Endothelial cell of umbilical vein (primary cell): ENCODE results near the gene IKZF1. TPM values are rescaled to one million over a fixed set of nuclear protein-coding genes. Genes with fewer than 3 reads are reported as not detected.

Source experiments
- BruUV-seq: library from RNA; stranded (reverse); fragments of 400-500 nt; replicated peaks from 2 replicates; lab custom pipeline; 2021; lab: Mats Ljungman, UMichigan
- CTCF ChIA-PET: fragments of 300-600, 350-600 bp; sonication (Branson Sonifier 250); formaldehyde crosslinking; loops from one replicate; lab custom pipeline; 2021; ENCODE audit warnings: antibody characterized with exemption, inconsistent platforms; lab: Charles Lee
- POLR2A ChIA-PET: fragments of 300-600, 350-600 bp; sonication (Branson Sonifier 250); formaldehyde crosslinking; loops from one replicate; lab custom pipeline; 2021; ENCODE audit warnings: antibody characterized with exemption, inconsistent platforms; lab: Charles Lee
- DNase-seq: peaks from one replicate; pipeline ENCODE4 v3.0.0-alpha.2; 2011; ENCODE audit warnings: low read depth, low spot score
- FAIRE-seq: peaks from 2 replicates; lab custom pipeline; 2011; peaks lifted over from hg19 to GRCh38; lab: Jason Lieb, UNC
- H2AFZ ChIP-seq: 2 replicates; pipeline ENCODE4 v1.6.0; 2012; ENCODE audit warnings: low read depth, low read length, control low read depth, inconsistent platforms
- H3K27ac ChIP-seq: 2 replicates; pipeline ENCODE4 v1.5.1; 2011; ENCODE audit warnings: low read depth, mild to moderate bottlenecking, control low read depth, low read length, moderate library complexity; ENCODE audit not compliant: insufficient read depth
- H3K27me3 ChIP-seq, 2 experiments: 2 replicates each; pipeline versions ENCODE4 v1.6.0 to v1.6.1; 2011; ENCODE audit warnings: low read length in 2 of 2, mixed read lengths in 1 of 2; ENCODE audit not compliant: control insufficient read depth in 2 of 2, insufficient read depth in 2 of 2
- H3K36me3 ChIP-seq, 2 experiments: 2 replicates in 1 of 2; 3 replicates in 1 of 2; pipeline ENCODE4 v1.5.1; 2011; ENCODE audit warnings: low read length in 2 of 2, mild to moderate bottlenecking in 1 of 2, moderate library complexity in 1 of 2; ENCODE audit not compliant: control insufficient read depth in 2 of 2, insufficient read depth in 2 of 2; ENCODE audit errors: extremely low read depth in 1 of 2
- H3K4me1 ChIP-seq: 3 replicates; pipeline ENCODE4 v1.5.1; 2011; ENCODE audit warnings: mild to moderate bottlenecking, low read length; ENCODE audit not compliant: control insufficient read depth, insufficient read depth; ENCODE audit errors: extremely low read depth
- H3K4me2 ChIP-seq: 2 replicates; pipeline ENCODE4 v1.6.1; 2011; ENCODE audit warnings: low read length, control low read depth, mixed read lengths; ENCODE audit not compliant: insufficient read depth
- H3K4me3 ChIP-seq, 3 experiments: fragments of 200-600 bp in 1 of 3; sonication (generic), shearing (Covaris generic) in 1 of 3; replicated peaks in 1 of 3; 2 replicates each; pipeline ENCODE4 v1.5.1; 2011 to 2016; ENCODE audit warnings: control low read depth in 3 of 3, low read length in 3 of 3, mild to moderate bottlenecking in 2 of 3, inconsistent platforms in 1 of 3, low read depth in 1 of 3, moderate library complexity in 1 of 3; ENCODE audit not compliant: insufficient read depth in 1 of 3
- H3K79me2 ChIP-seq: 2 replicates; pipeline ENCODE4 v1.6.0; 2012; ENCODE audit warnings: low read length, inconsistent platforms; ENCODE audit not compliant: control insufficient read depth, insufficient read depth
- H3K9ac ChIP-seq: replicated peaks from 2 replicates; pipeline ENCODE3; 2011; ENCODE audit warnings: low read length, control low read depth; ENCODE audit not compliant: insufficient read depth; ENCODE audit errors: extremely low read depth
- H3K9me1 ChIP-seq: replicated peaks from 3 replicates; pipeline ENCODE4 v1.6.0; 2011; ENCODE audit warnings: mild to moderate bottlenecking, low read length; ENCODE audit not compliant: control insufficient read depth, insufficient read depth; ENCODE audit errors: extremely low read depth
- H3K9me3 ChIP-seq: replicated peaks from 2 replicates; pipeline ENCODE4 v1.5.1; 2012; ENCODE audit warnings: low read length, inconsistent platforms; ENCODE audit not compliant: control insufficient read depth, insufficient read depth
- H4K20me1 ChIP-seq: replicated peaks from 2 replicates; pipeline ENCODE3; 2011; ENCODE audit warnings: mild to moderate bottlenecking, low read length; ENCODE audit not compliant: control insufficient read depth, insufficient read depth; ENCODE audit errors: extremely low read depth
- CTCF ChIP-seq, 2 donors: IDR thresholded peaks; 1 replicate in 1 of 2; 2 replicates in 1 of 2; pipeline ENCODE4 v1.5.1; 2011; ENCODE audit warnings: low read length in 2 of 2, mild to moderate bottlenecking in 2 of 2, moderate library complexity in 2 of 2, control low read depth in 1 of 2, inconsistent platforms in 1 of 2, low read depth in 1 of 2; ENCODE audit not compliant: insufficient read depth in 1 of 2; ENCODE audit errors: extremely low read depth in 1 of 2
- EZH2 ChIP-seq: IDR thresholded peaks from 2 replicates; pipeline ENCODE4 v1.6.1; 2012; ENCODE audit warnings: borderline replicate concordance, low read depth, mild to moderate bottlenecking, moderate library complexity, low read length, inconsistent platforms; ENCODE audit not compliant: severe bottlenecking
- FOS ChIP-seq: IDR thresholded peaks from 2 replicates; pipeline ENCODE4 v1.6.1; 2011; ENCODE audit warnings: mild to moderate bottlenecking, low read length, moderate library complexity, borderline replicate concordance; ENCODE audit not compliant: insufficient read depth
- GATA2 ChIP-seq: IDR thresholded peaks from 2 replicates; pipeline ENCODE4 v1.7.0; 2011; ENCODE audit warnings: low read depth, mild to moderate bottlenecking, moderate library complexity, mixed read lengths, low read length; ENCODE audit not compliant: insufficient read length, insufficient read depth
- JUN ChIP-seq: IDR thresholded peaks from 2 replicates; pipeline ENCODE4 v1.6.1; 2011; ENCODE audit warnings: borderline replicate concordance, low read depth; ENCODE audit not compliant: insufficient read length, insufficient read depth
- MAX ChIP-seq: IDR thresholded peaks from 2 replicates; pipeline ENCODE4 v1.6.1; 2011; ENCODE audit not compliant: insufficient read depth, insufficient read length
- MYC ChIP-seq: IDR thresholded peaks from one replicate; pipeline ENCODE4 v1.6.1; 2011; ENCODE audit warnings: mild to moderate bottlenecking, low read depth, low read length
- POLR2A ChIP-seq: IDR thresholded peaks from 2 replicates; pipeline ENCODE4 v1.6.1; 2012; ENCODE audit warnings: low read depth, mild to moderate bottlenecking, control low read depth, low read length
- POLR2AphosphoS5 ChIP-seq: IDR thresholded peaks from 2 replicates; pipeline ENCODE4 v1.6.1; 2012; ENCODE audit warnings: low read depth, mild to moderate bottlenecking, control low read depth, low read length, moderate library complexity; ENCODE audit not compliant: insufficient read depth
- dilution Hi-C: fragments of 300-500 bp; cut with MboI; formaldehyde crosslinking; loops from one replicate; pipeline ENCODE4 v1.15.0; 2019; ENCODE audit warnings: low sequenced_read_pairs; ENCODE audit not compliant: extremely low pct_ligation_motif_present
- intact Hi-C: fragments of 100-400 bp; cut with micrococcal nuclease; formaldehyde crosslinking; loops from one replicate; pipeline ENCODE4 v1.10.0; 2022
- polyA plus RNA-seq, 4 experiments: library from polyadenylated mRNA; depleted of rRNA in 3 of 4; stranded (reverse) in 3 of 4; unstranded in 1 of 4; fragments of >200 nt; gene quantifications; 2 replicates each; pipeline versions ENCODE4 v1.2.1 to v1.2.3, GENCODE V29; 2011 to 2012; ENCODE audit warnings: missing spikeins in 1 of 4
- total RNA-seq: library from RNA; stranded (reverse); gene quantifications from 2 replicates; pipeline ENCODE4 v1.2.3, GENCODE V29; 2021

Gene IKZF1
- total and polyA plus RNA-seq, 2 donors (not counting 3 experiments of a cell fraction or from before 2014, with no cell fraction given): 0.01 to 0.20 TPM

GRCh38 chr7:50449881-50450589 is 145.5 kb downstream of the IKZF1 start, which contains the start of gene FIGNL1:
TSS of gene FIGNL1 (minus strand) at chr7:50450350. CDS start at chr7:50447287, 3,063 bp downstream.
- Histone ChIP-seq H3K4me1 (peaks cover 38% of the 10 kb centered on the region), H3K9me3 (no peaks in the 10 kb centered on the region), H3K4me3 (peak within 1 kb of the TSS; percentile 44 to 98 (median 64)), H3K27me3 (peaks cover 0 to 5% of the 10 kb centered on the region in 2 experiments), H3K9me1 (no peaks in the 10 kb centered on the region), H3K9ac (peak within 1 kb of the TSS; percentile 76), H3K79me2 (peaks cover 21% of the 10 kb centered on the region), H3K36me3 (peaks cover 0 to 7% of the 10 kb centered on the region in 2 experiments), H3K4me2 (peak within 1 kb of the TSS; percentile 75), H3K27ac (peak within 1 kb of the TSS; percentile 66), H2AFZ (peak within 1 kb of the TSS; percentile 90), H4K20me1 (no peaks in the 10 kb centered on the region)
- CTCF ChIA-PET: interaction anchor here (0.6 to 1.6 kb wide), 4 partner anchors 9 to 711 kb away, joined by 3 to 6 read pairs (median 4); no protein-coding TSS in a partner anchor
- peak; percentile 69 for TF ChIP-seq POLR2AphosphoS5
- TF ChIP-seq MYC: no peak
- peak; percentile 4 for TF ChIP-seq MAX
- TF ChIP-seq POLR2A: peak; percentile 79
- POLR2A ChIA-PET: no interaction called here
- dilution Hi-C loops: no loop called here
- BruUV-seq: no TSS peak
- DNase-seq (peak; percentile 78), FAIRE-seq (peak; percentile 50)
- intact Hi-C loops: loop anchor here (1.0 to 5.0 kb wide), 3 partner anchors 47 to 617 kb away; no protein-coding TSS in a partner anchor

DNA sequence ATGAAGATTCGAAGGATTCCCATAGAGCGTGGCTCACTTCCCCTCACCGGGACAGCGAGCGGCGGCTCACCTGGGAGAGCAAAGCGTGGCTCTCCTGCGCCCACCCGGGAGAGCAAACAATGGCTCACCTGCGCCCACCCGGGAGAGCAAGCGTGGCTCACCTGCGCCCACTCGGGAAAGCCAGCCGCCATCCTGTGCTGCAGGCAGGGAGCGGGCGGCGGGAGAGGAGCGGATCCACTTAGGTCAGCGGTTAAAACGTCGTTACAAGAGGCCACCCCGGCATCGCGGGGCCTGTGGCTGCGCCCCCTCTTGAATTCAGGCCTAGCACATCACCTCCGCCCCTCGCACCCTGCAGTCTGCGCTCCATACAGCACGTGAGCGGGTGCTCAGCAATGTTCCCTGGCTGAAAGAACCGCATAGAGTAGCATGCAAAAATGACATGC is 146.1 kb downstream of the IKZF1 start:
- dilution Hi-C loops: no loop called here
- Histone ChIP-seq H4K20me1 (no peaks in the 10 kb centered on the region), H3K4me3 (peak overlapping the region; percentile 44 to 98 (median 64)), H3K4me2 (peak overlapping the region; percentile 75), H3K9me3 (no peaks in the 10 kb centered on the region), H3K36me3 (peaks cover 0 to 3% of the 10 kb centered on the region in 2 experiments), H3K79me2 (peaks cover 15% of the 10 kb centered on the region), H2AFZ (peak overlapping the region; percentile 90), H3K9ac (peak overlapping the region; percentile 76), H3K27ac (peak overlapping the region; percentile 66), H3K4me1 (peaks cover 32% of the 10 kb centered on the region), H3K27me3 (peaks cover 2 to 8% of the 10 kb centered on the region in 2 experiments), H3K9me1 (no peaks in the 10 kb centered on the region)
- BruUV-seq: no TSS peak
- ChIA-PET CTCF (interaction anchor here (1.1 to 1.6 kb wide), 2 partner anchors 691 to 710 kb away, joined by 3 to 6 read pairs; no protein-coding TSS in a partner anchor), POLR2A (no interaction called here)
- DNase-seq (no peak), FAIRE-seq (no peak)
- TF ChIP-seq JUN (no peak), CTCF (IDR thresholded peaks at IDR 0.05; ENCODE audit: extremely low read depth in 1 of 2, insufficient read depth in 1 of 2, low read depth in 1 of 2, low read length in 2 of 2) (no peak), POLR2A (no peak), FOS (no peak), POLR2AphosphoS5 (no peak), EZH2 (no peak), GATA2 (no peak), MYC (no peak), MAX (no peak)
- intact Hi-C loops: loop anchor here (1.0 kb wide), 1 partner anchor 47 kb away; no protein-coding TSS in a partner anchor
